ENCODE data around the gene HDAC9.

Gene HDAC9

DNA sequence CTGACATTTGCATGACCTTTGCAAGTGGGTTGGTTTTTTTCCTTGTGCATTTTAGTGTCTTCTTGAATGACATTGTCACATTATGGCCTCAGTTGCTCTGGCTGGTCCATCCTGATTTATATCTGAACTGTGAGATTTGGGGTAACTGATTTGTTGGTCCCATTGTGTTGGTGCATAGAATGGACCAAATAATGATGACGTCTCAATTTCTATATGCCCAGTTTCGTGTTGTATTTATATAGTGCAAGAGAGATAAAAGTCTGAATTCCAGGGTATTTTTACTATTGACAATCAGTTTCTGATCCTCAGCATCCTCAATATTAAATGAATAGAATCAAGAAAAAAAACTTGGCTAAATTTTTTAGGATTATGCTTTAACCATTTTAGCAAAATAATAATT is 281.8 kb downstream of the HDAC9 start:
- TF ChIP-seq BACH2 (CRISPR knock-in tag; IDR thresholded peaks at IDR 0.05; ENCODE audit: borderline replicate concordance) (no peak), TOX (CRISPR knock-in tag; IDR thresholded peaks at IDR 0.05; ENCODE audit: borderline replicate concordance) (no peak), GLIS3 (CRISPR knock-in tag; IDR thresholded peaks at IDR 0.05) (no peak), ISL1 (CRISPR knock-in tag; IDR thresholded peaks at IDR 0.05) (no peak), ZNF8 (CRISPR knock-in tag; IDR thresholded peaks at IDR 0.05) (no peak), ZNF70 (CRISPR knock-in tag; IDR thresholded peaks at IDR 0.05) (no peak), ESRRG (CRISPR knock-in tag; IDR thresholded peaks at IDR 0.05) (no peak), RARB (CRISPR knock-in tag; IDR thresholded peaks at IDR 0.05) (no peak), ARNTL (CRISPR knock-in tag; IDR thresholded peaks at IDR 0.05; ENCODE audit: borderline replicate concordance, low read depth) (no peak), ZFP3 (CRISPR knock-in tag; IDR thresholded peaks at IDR 0.05) (no peak)
- TF ChIP-seq, protein P1, sequence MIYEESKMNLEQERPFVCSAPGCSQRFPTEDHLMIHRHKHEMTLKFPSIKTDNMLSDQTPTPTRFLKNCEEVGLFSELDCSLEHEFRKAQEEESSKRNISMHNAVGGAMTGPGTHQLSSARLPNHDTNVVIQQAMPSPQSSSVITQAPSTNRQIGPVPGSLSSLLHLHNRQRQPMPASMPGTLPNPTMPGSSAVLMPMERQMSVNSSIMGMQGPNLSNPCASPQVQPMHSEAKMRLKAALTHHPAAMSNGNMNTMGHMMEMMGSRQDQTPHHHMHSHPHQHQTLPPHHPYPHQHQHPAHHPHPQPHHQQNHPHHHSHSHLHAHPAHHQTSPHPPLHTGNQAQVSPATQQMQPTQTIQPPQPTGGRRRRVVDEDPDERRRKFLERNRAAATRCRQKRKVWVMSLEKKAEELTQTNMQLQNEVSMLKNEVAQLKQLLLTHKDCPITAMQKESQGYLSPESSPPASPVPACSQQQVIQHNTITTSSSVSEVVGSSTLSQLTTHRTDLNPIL (CRISPR knock-in tag; IDR thresholded peaks at IDR 0.05; ENCODE audit: low read depth) = no peak
- TF ChIP-seq, protein P2, sequence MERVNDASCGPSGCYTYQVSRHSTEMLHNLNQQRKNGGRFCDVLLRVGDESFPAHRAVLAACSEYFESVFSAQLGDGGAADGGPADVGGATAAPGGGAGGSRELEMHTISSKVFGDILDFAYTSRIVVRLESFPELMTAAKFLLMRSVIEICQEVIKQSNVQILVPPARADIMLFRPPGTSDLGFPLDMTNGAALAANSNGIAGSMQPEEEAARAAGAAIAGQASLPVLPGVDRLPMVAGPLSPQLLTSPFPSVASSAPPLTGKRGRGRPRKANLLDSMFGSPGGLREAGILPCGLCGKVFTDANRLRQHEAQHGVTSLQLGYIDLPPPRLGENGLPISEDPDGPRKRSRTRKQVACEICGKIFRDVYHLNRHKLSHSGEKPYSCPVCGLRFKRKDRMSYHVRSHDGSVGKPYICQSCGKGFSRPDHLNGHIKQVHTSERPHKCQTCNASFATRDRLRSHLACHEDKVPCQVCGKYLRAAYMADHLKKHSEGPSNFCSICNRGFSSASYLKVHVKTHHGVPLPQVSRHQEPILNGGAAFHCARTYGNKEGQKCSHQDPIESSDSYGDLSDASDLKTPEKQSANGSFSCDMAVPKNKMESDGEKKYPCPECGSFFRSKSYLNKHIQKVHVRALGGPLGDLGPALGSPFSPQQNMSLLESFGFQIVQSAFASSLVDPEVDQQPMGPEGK (CRISPR knock-in tag; IDR thresholded peaks at IDR 0.05; ENCODE audit: borderline replicate concordance) = no peak
- TF ChIP-seq, protein P3, sequence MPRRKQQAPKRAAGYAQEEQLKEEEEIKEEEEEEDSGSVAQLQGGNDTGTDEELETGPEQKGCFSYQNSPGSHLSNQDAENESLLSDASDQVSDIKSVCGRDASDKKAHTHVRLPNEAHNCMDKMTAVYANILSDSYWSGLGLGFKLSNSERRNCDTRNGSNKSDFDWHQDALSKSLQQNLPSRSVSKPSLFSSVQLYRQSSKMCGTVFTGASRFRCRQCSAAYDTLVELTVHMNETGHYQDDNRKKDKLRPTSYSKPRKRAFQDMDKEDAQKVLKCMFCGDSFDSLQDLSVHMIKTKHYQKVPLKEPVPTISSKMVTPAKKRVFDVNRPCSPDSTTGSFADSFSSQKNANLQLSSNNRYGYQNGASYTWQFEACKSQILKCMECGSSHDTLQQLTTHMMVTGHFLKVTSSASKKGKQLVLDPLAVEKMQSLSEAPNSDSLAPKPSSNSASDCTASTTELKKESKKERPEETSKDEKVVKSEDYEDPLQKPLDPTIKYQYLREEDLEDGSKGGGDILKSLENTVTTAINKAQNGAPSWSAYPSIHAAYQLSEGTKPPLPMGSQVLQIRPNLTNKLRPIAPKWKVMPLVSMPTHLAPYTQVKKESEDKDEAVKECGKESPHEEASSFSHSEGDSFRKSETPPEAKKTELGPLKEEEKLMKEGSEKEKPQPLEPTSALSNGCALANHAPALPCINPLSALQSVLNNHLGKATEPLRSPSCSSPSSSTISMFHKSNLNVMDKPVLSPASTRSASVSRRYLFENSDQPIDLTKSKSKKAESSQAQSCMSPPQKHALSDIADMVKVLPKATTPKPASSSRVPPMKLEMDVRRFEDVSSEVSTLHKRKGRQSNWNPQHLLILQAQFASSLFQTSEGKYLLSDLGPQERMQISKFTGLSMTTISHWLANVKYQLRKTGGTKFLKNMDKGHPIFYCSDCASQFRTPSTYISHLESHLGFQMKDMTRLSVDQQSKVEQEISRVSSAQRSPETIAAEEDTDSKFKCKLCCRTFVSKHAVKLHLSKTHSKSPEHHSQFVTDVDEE (CRISPR knock-in tag; IDR thresholded peaks at IDR 0.05) = no peak
- TF ChIP-seq, protein P4, sequence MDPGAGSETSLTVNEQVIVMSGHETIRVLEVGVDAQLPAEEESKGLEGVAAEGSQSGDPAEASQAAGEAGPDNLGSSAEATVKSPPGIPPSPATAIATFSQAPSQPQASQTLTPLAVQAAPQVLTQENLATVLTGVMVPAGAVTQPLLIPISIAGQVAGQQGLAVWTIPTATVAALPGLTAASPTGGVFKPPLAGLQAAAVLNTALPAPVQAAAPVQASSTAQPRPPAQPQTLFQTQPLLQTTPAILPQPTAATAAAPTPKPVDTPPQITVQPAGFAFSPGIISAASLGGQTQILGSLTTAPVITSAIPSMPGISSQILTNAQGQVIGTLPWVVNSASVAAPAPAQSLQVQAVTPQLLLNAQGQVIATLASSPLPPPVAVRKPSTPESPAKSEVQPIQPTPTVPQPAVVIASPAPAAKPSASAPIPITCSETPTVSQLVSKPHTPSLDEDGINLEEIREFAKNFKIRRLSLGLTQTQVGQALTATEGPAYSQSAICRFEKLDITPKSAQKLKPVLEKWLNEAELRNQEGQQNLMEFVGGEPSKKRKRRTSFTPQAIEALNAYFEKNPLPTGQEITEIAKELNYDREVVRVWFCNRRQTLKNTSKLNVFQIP (CRISPR knock-in tag; IDR thresholded peaks at IDR 0.05; ENCODE audit: borderline replicate concordance, low read depth) = no peak
- no peak for ATAC-seq

DNA sequence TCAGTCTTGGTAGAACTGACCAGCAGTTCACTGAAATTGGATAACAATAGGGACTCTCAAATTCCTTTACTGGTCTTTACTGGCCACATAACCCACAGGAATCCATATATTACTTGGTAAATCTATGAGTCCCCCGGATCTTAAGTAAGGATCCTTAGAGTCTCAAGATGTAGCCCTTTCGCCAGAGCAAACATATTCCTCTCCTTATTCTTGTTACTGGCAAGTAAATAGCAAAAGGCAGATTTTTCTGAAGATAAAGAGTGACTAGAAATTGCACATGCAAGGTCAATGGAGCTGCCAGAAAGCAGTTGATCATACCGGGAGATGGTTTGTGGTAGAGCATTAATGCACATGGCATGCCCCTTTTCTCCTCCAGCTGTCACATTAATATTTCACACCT is 283.0 kb downstream of the HDAC9 start:
- TF ChIP-seq ARNTL (CRISPR knock-in tag; IDR thresholded peaks at IDR 0.05; ENCODE audit: borderline replicate concordance, low read depth) = no peak
- no peak for TF ChIP-seq GLIS3 (CRISPR knock-in tag; IDR thresholded peaks at IDR 0.05)
- no peak for TF ChIP-seq ISL1 (CRISPR knock-in tag; IDR thresholded peaks at IDR 0.05)
- TF ChIP-seq CSDC2 (CRISPR knock-in tag; IDR thresholded peaks at IDR 0.05) = no peak
- no peak for TF ChIP-seq ESRRG (CRISPR knock-in tag; IDR thresholded peaks at IDR 0.05)
- no peak for TF ChIP-seq BACH2 (CRISPR knock-in tag; IDR thresholded peaks at IDR 0.05; ENCODE audit: borderline replicate concordance)
- TF ChIP-seq ZFP30 (CRISPR knock-in tag; IDR thresholded peaks at IDR 0.05) = no peak
- TF ChIP-seq TCF4 (CRISPR knock-in tag; IDR thresholded peaks at IDR 0.05; ENCODE audit: borderline replicate concordance) = no peak
- TF ChIP-seq RARB (CRISPR knock-in tag; IDR thresholded peaks at IDR 0.05) = no peak
- no peak for TF ChIP-seq ZNF70 (CRISPR knock-in tag; IDR thresholded peaks at IDR 0.05)
- TF ChIP-seq, protein P3 (CRISPR knock-in tag; IDR thresholded peaks at IDR 0.05) = no peak
- no peak for TF ChIP-seq ZC3H10 (CRISPR knock-in tag; IDR thresholded peaks at IDR 0.05)
- no peak for TF ChIP-seq SNAI2 (CRISPR knock-in tag; IDR thresholded peaks at IDR 0.05)
- ATAC-seq = no peak; the same call in 1 of the 3 replicates

DNA sequence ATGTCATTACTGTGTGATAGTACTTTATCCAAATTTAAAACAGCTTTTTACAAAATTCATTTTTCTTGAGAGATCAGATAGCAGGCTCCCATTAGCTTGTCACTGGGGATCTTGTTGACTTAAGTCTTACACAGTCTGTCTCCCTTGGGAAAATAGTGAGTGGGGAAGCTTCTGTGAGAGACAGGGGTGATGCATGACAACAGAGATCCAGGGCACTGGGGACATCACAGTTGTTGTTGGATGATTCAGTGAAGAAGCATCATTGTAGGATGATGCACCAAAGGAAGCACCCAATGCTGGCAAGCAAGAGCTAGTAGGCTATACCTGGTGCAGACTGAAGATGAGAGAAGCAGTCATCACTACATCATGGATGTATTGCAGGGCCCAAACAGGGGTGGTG is 284.7 kb downstream of the HDAC9 start:
- TF ChIP-seq GLIS3 (CRISPR knock-in tag; IDR thresholded peaks at IDR 0.05) = no peak
- no peak for TF ChIP-seq ZNF565 (CRISPR knock-in tag; conservative IDR thresholded peaks at IDR 0.05; ENCODE audit: low read depth)
- TF ChIP-seq, protein P1 (CRISPR knock-in tag; IDR thresholded peaks at IDR 0.05; ENCODE audit: low read depth) = no peak
- no peak for TF ChIP-seq ZFP3 (CRISPR knock-in tag; IDR thresholded peaks at IDR 0.05)
- no peak for TF ChIP-seq CSDC2 (CRISPR knock-in tag; IDR thresholded peaks at IDR 0.05)
- no peak for TF ChIP-seq SNAI2 (CRISPR knock-in tag; IDR thresholded peaks at IDR 0.05)
- TF ChIP-seq TCF4 (CRISPR knock-in tag; IDR thresholded peaks at IDR 0.05; ENCODE audit: borderline replicate concordance) = no peak
- TF ChIP-seq PPARA (CRISPR knock-in tag; IDR thresholded peaks at IDR 0.05; ENCODE audit: borderline replicate concordance) = no peak
- no peak for TF ChIP-seq ZC3H10 (CRISPR knock-in tag; IDR thresholded peaks at IDR 0.05)
- TF ChIP-seq, protein P5, sequence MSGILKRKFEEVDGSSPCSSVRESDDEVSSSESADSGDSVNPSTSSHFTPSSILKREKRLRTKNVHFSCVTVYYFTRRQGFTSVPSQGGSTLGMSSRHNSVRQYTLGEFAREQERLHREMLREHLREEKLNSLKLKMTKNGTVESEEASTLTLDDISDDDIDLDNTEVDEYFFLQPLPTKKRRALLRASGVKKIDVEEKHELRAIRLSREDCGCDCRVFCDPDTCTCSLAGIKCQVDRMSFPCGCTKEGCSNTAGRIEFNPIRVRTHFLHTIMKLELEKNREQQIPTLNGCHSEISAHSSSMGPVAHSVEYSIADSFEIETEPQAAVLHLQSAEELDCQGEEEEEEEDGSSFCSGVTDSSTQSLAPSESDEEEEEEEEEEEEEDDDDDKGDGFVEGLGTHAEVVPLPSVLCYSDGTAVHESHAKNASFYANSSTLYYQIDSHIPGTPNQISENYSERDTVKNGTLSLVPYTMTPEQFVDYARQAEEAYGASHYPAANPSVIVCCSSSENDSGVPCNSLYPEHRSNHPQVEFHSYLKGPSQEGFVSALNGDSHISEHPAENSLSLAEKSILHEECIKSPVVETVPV (CRISPR knock-in tag; IDR thresholded peaks at IDR 0.05) = no peak
- TF ChIP-seq RARB (CRISPR knock-in tag; IDR thresholded peaks at IDR 0.05) = no peak
- no peak for ATAC-seq

All from SK-N-SH treated with all-trans-retinoic acid at 6 μM for 48 hours (cell line).